Measurements from ENCODE around the gene PLXDC1.

Gene PLXDC1

GRCh38 chr17:39164675-39165143 lies 13.3 kb upstream of the PLXDC1 start (continued):
- TF ChIP-seq ZNF600 (tag by site-specific recombination; IDR thresholded peaks at IDR 0.05) (peak; percentile 60), ZFP69B (tag by site-specific recombination; IDR thresholded peaks at IDR 0.05) (peak; percentile 67), PATZ1 (tag by site-specific recombination; IDR thresholded peaks at IDR 0.05) (peak; percentile 87), ELK4 (IDR thresholded peaks at IDR 0.05; ENCODE audit: borderline replicate concordance, low read depth, low read length) (no peak), ZNF580 (tag by site-specific recombination; IDR thresholded peaks at IDR 0.05) (no peak), PRDM4 (tag by site-specific recombination; IDR thresholded peaks at IDR 0.05) (peak; percentile 31; the same call in 1 of the 2 replicates), GLIS1 (tag by site-specific recombination; IDR thresholded peaks at IDR 0.05) (peak; percentile 58), ZNF76 (tag by site-specific recombination; IDR thresholded peaks at IDR 0.05; ENCODE audit: borderline replicate concordance, low read depth) (peak; percentile 56; the same call in 1 of the 2 replicates), ZNF560 (tag by site-specific recombination; IDR thresholded peaks at IDR 0.05; ENCODE audit: borderline replicate concordance) (no peak), SP7 (tag by site-specific recombination; IDR thresholded peaks at IDR 0.05) (0 out of 2 replicates have a peak, but pooled peaks have one; percentile 35), ZNF214 (tag by site-specific recombination; IDR thresholded peaks at IDR 0.05; ENCODE audit: borderline replicate concordance) (no peak), ZNF366 (tag by site-specific recombination; conservative IDR thresholded peaks at IDR 0.05) (peak; percentile 73; the same call in 1 of the 2 replicates), ZNF24 (tag by site-specific recombination; IDR thresholded peaks at IDR 0.05) (0 out of 2 replicates have a peak, but pooled peaks have one; percentile 22)

GRCh38 chr17:39161962-39162361 lies 10.5 kb upstream of the PLXDC1 start:
- H3K4me1 ChIP-seq (ENCODE audit: control insufficient read depth, insufficient read depth, low read length), result 0 out of 2 replicates have a peak, but pooled peaks cover under 1% of the 10 kb centered on the region
- no peak overlapping the region for H3K4me3 ChIP-seq (ENCODE audit: low read depth, low read length)
- no peaks in the 10 kb centered on the region for H3K9me3 ChIP-seq (ENCODE audit: control insufficient read depth, insufficient read depth, low read depth, low read length)
- H3K36me3 ChIP-seq (ENCODE audit: control insufficient read depth in 2 of 2, insufficient read depth in 1 of 2, low read length in 2 of 2), result no peaks in the 10 kb centered on the region
- no peak overlapping the region for H3K27ac ChIP-seq (ENCODE audit: extremely low read depth, low read depth, low read length)
- POLR2A ChIA-PET, result no interaction called here
- CTCF ChIA-PET, result interaction anchor here (0.6 to 7.0 kb wide), 4 partner anchors 8 to 111 kb away, joined by 3 to 183 read pairs (median 27); no protein-coding TSS in a partner anchor
- no peak for TF ChIP-seq ZIC2 (tag by site-specific recombination; IDR thresholded peaks at IDR 0.05)
- no peak for TF ChIP-seq REST (tag by site-specific recombination; IDR thresholded peaks at IDR 0.05)
- TF ChIP-seq ZBTB6 (tag by site-specific recombination; IDR thresholded peaks at IDR 0.05), result no peak
- TF ChIP-seq ZNF843 (tag by site-specific recombination; IDR thresholded peaks at IDR 0.05), result no peak
- no peak for TF ChIP-seq ZNF473 (tag by site-specific recombination; IDR thresholded peaks at IDR 0.05)
- no peak for TF ChIP-seq ZNF513 (tag by site-specific recombination; IDR thresholded peaks at IDR 0.05)
- no peak for TF ChIP-seq ZNF830 (tag by site-specific recombination; IDR thresholded peaks at IDR 0.05; ENCODE audit: low read depth)
- no peak for TF ChIP-seq ZNF223 (tag by site-specific recombination; IDR thresholded peaks at IDR 0.05)
- no peak for TF ChIP-seq ZNF175 (tag by site-specific recombination; IDR thresholded peaks at IDR 0.05)
- no peak for TF ChIP-seq ZXDB (tag by site-specific recombination; IDR thresholded peaks at IDR 0.05)
- no peak for TF ChIP-seq ZNF701 (tag by site-specific recombination; IDR thresholded peaks at IDR 0.05)
- no peak for TF ChIP-seq ZFHX2 (tag by site-specific recombination; conservative IDR thresholded peaks at IDR 0.05)
